Stimulated activated naive CD8-positive, alpha-beta T cell treated with anti-CD3 and anti-CD28 coated beads, Interleukin-15, amount 100 ng/mL, for 72 hours (primary cell): ENCODE data around the gene CENATAC.
"Not testable (repeated sequence)": the region's sequence is repeated elsewhere in the genome, so short reads cannot be mapped to it uniquely, and the experiment has no call there.

Experiments used
- ATAC-seq: fragments of 150-1000 bp; cut with Tn5 transposase; 2 replicates; pipeline ENCODE4 v1.10.0; 2021; ENCODE audit warnings: mild to moderate bottlenecking, moderate library complexity
- DNase-seq, 2 donors: peaks; one replicate each; pipeline ENCODE4 v3.0.0; 2021 to 2022
- H3K27ac Mint-ChIP-seq, 2 donors: one replicate each; pipeline ENCODE4 v1.8.0; 2022; ENCODE audit warnings: mild to moderate bottlenecking in 2 of 2, mixed read lengths in 2 of 2, moderate library complexity in 2 of 2
- H3K27me3 Mint-ChIP-seq: one replicate; pipeline ENCODE4 v1.8.0; 2022; ENCODE audit warnings: mixed read lengths
- H3K4me1 Mint-ChIP-seq: one replicate; pipeline ENCODE4 v1.8.0; 2022; ENCODE audit warnings: mild to moderate bottlenecking, mixed read lengths
- H3K4me3 Mint-ChIP-seq, 2 donors: one replicate each; pipeline ENCODE4 v1.8.0; 2022; ENCODE audit warnings: mild to moderate bottlenecking in 2 of 2, mixed read lengths in 2 of 2, moderate library complexity in 1 of 2
- H3K9me3 Mint-ChIP-seq, 2 donors: one replicate each; pipeline ENCODE4 v1.8.0; 2022; ENCODE audit warnings: mixed read lengths in 2 of 2

Gene CENATAC

GRCh38 chr11:118979434-118979833 lies 18.5 kb upstream of the CENATAC start:
- Mint-ChIP-seq H3K27me3 (peaks cover 11% of the 10 kb centered on the region), H3K27ac (peak overlapping the region in 1 of 2 donors; percentile 23), H3K4me3 (no peak overlapping the region), H3K9me3 (no peaks in the 10 kb centered on the region), H3K4me1 (peaks cover 8% of the 10 kb centered on the region)
- no peak for DNase-seq
- ATAC-seq, result peak; percentile 42

GRCh38 chr11:118980191-118980881 lies 17.6 kb upstream of the CENATAC start:
- Mint-ChIP-seq H3K27me3 (peaks cover 11% of the 10 kb centered on the region), H3K4me1 (peaks cover 8% of the 10 kb centered on the region), H3K9me3 (no peaks in the 10 kb centered on the region), H3K27ac (no peak overlapping the region), H3K4me3 (no peak overlapping the region)
- no peak for ATAC-seq
- no peak for DNase-seq

- H3K27me3 Mint-ChIP-seq, ATAC-seq, H3K4me3 Mint-ChIP-seq, H3K27ac Mint-ChIP-seq, H3K9me3 Mint-ChIP-seq, H3K4me1 Mint-ChIP-seq, DNase-seq: not testable (repeated sequence)
Measured at GRCh38 chr11:118984337-118984736, 13.6 kb upstream of the CENATAC start.

- ATAC-seq, result no peak
- DNase-seq, result no peak
- Mint-ChIP-seq H3K4me1 (peaks cover under 1% of the 10 kb centered on the region), H3K9me3 (no peaks in the 10 kb centered on the region), H3K27ac (no peak overlapping the region), H3K4me3 (no peak overlapping the region), H3K27me3 (no peaks in the 10 kb centered on the region)
Measured at GRCh38 chr11:118984825-118985224, 13.1 kb upstream of the CENATAC start.

- no peak overlapping the region for H3K27ac Mint-ChIP-seq
- no peaks in the 10 kb centered on the region for H3K4me1 Mint-ChIP-seq
- no peak overlapping the region for H3K4me3 Mint-ChIP-seq
- ATAC-seq, result no peak
- H3K9me3 Mint-ChIP-seq, result no peaks in the 10 kb centered on the region
- H3K27me3 Mint-ChIP-seq, result no peaks in the 10 kb centered on the region
- no peak for DNase-seq
Measured at GRCh38 chr11:118988280-118988679, 9.7 kb upstream of the CENATAC start.

- not testable (repeated sequence) for DNase-seq, H3K9me3 Mint-ChIP-seq, H3K4me3 Mint-ChIP-seq, H3K27ac Mint-ChIP-seq, ATAC-seq, H3K4me1 Mint-ChIP-seq, H3K27me3 Mint-ChIP-seq
Measured at GRCh38 chr11:118991486-118992038, 6.4 kb upstream of the CENATAC start.

GRCh38 chr11:118996926-118997626 lies 862 bp upstream of the CENATAC start:
- Mint-ChIP-seq H3K4me3 (peak overlapping the region; percentile 99 to 100), H3K9me3 (no peaks in the 10 kb centered on the region), H3K4me1 (peaks cover 48% of the 10 kb centered on the region), H3K27ac (peak overlapping the region; percentile 99 to 100), H3K27me3 (no peaks in the 10 kb centered on the region)
- DNase-seq (peak; percentile 36 to 62), ATAC-seq (peak; percentile 52)

- Mint-ChIP-seq H3K9me3 (no peaks in the 10 kb centered on the region), H3K4me1 (peaks cover 48% of the 10 kb centered on the region), H3K4me3 (peak overlapping the region; percentile 99 to 100), H3K27me3 (no peaks in the 10 kb centered on the region), H3K27ac (peak overlapping the region; percentile 99 to 100)
- DNase-seq (no peak), ATAC-seq (no peak)
Measured at GRCh38 chr11:118998388-118998717, 415 bp downstream of the CENATAC start.

- peak overlapping the region; percentile 99 to 100 for H3K27ac Mint-ChIP-seq
- ATAC-seq, result no peak
- H3K4me1 Mint-ChIP-seq, result peaks cover 48% of the 10 kb centered on the region
Measured at GRCh38 chr11:118998822-118999221, 884 bp downstream of the CENATAC start.

GRCh38 chr11:119000906-119001305 lies 3.0 kb downstream of the CENATAC start:
- no peaks in the 10 kb centered on the region for H3K27me3 Mint-ChIP-seq
- no peak overlapping the region for H3K4me3 Mint-ChIP-seq
- peaks cover 45% of the 10 kb centered on the region for H3K4me1 Mint-ChIP-seq

More at GRCh38 chr11:118998822-118999221, 884 bp downstream of the CENATAC start:
- Mint-ChIP-seq H3K4me3 (peak overlapping the region; percentile 99 to 100), H3K9me3 (no peaks in the 10 kb centered on the region), H3K27me3 (no peaks in the 10 kb centered on the region)
- DNase-seq, result no peak

GRCh38 chr11:119006656-119007055 lies 8.7 kb downstream of the CENATAC start:
- H3K4me3 Mint-ChIP-seq, result no peak overlapping the region
- peak overlapping the region in 1 of 2 donors; percentile 76 for H3K27ac Mint-ChIP-seq
- H3K27me3 Mint-ChIP-seq, result no peaks in the 10 kb centered on the region
- ATAC-seq, result no peak
- no peak for DNase-seq
- no peaks in the 10 kb centered on the region for H3K9me3 Mint-ChIP-seq
- H3K4me1 Mint-ChIP-seq, result peaks cover 6% of the 10 kb centered on the region

More at GRCh38 chr11:119000906-119001305, 3.0 kb downstream of the CENATAC start:
- Mint-ChIP-seq H3K27ac (no peak overlapping the region), H3K9me3 (no peaks in the 10 kb centered on the region)
- no peak for ATAC-seq
- no peak for DNase-seq

GRCh38 chr11:119011476-119012053 lies 13.6 kb downstream of the CENATAC start:
- DNase-seq, result no peak
- Mint-ChIP-seq H3K27ac (peak overlapping the region in 1 of 2 donors; percentile 2), H3K4me1 (peaks cover 31% of the 10 kb centered on the region)

GRCh38 chr11:119012629-119013170 lies 14.8 kb downstream of the CENATAC start:
- no peak for DNase-seq
- Mint-ChIP-seq H3K9me3 (no peaks in the 10 kb centered on the region), H3K27me3 (no peaks in the 10 kb centered on the region), H3K4me3 (no peak overlapping the region), H3K4me1 (peaks cover 30% of the 10 kb centered on the region), H3K27ac (peak overlapping the region; percentile 9 to 36)
- no peak for ATAC-seq

More at GRCh38 chr11:119011476-119012053, 13.6 kb downstream of the CENATAC start:
- Mint-ChIP-seq H3K27me3 (no peaks in the 10 kb centered on the region), H3K9me3 (no peaks in the 10 kb centered on the region), H3K4me3 (no peak overlapping the region)
- peak; percentile 11 for ATAC-seq

- Mint-ChIP-seq H3K4me1 (peaks cover 30% of the 10 kb centered on the region), H3K4me3 (no peak overlapping the region), H3K9me3 (no peaks in the 10 kb centered on the region), H3K27ac (peak overlapping the region in 1 of 2 donors; percentile 38), H3K27me3 (no peaks in the 10 kb centered on the region)
- no peak for ATAC-seq
- no peak for DNase-seq
Measured at GRCh38 chr11:119014209-119014924, 16.4 kb downstream of the CENATAC start.

GRCh38 chr11:119015054-119015611 lies 17.2 kb downstream of the CENATAC start:
- peak overlapping the region; percentile 95 to 99 for H3K4me3 Mint-ChIP-seq
- peak overlapping the region in 1 of 2 donors; percentile 81 for H3K27ac Mint-ChIP-seq
- no peaks in the 10 kb centered on the region for H3K9me3 Mint-ChIP-seq
- ATAC-seq (no peak), DNase-seq (no peak)
- no peaks in the 10 kb centered on the region for H3K27me3 Mint-ChIP-seq
- peaks cover 35% of the 10 kb centered on the region for H3K4me1 Mint-ChIP-seq
